ENCODE data around the gene ATF2.

Gene ATF2, protein sequence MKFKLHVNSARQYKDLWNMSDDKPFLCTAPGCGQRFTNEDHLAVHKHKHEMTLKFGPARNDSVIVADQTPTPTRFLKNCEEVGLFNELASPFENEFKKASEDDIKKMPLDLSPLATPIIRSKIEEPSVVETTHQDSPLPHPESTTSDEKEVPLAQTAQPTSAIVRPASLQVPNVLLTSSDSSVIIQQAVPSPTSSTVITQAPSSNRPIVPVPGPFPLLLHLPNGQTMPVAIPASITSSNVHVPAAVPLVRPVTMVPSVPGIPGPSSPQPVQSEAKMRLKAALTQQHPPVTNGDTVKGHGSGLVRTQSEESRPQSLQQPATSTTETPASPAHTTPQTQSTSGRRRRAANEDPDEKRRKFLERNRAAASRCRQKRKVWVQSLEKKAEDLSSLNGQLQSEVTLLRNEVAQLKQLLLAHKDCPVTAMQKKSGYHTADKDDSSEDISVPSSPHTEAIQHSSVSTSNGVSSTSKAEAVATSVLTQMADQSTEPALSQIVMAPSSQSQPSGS

GRCh38 chr2:175167792-175168563 is at the start of gene ATF2:
TSS of gene ATF2 (minus strand) at chr2:175168203. CDS start at chr2:175136443, 31,760 bp downstream.
- DNase-seq, result peak; percentile 96

DNA sequence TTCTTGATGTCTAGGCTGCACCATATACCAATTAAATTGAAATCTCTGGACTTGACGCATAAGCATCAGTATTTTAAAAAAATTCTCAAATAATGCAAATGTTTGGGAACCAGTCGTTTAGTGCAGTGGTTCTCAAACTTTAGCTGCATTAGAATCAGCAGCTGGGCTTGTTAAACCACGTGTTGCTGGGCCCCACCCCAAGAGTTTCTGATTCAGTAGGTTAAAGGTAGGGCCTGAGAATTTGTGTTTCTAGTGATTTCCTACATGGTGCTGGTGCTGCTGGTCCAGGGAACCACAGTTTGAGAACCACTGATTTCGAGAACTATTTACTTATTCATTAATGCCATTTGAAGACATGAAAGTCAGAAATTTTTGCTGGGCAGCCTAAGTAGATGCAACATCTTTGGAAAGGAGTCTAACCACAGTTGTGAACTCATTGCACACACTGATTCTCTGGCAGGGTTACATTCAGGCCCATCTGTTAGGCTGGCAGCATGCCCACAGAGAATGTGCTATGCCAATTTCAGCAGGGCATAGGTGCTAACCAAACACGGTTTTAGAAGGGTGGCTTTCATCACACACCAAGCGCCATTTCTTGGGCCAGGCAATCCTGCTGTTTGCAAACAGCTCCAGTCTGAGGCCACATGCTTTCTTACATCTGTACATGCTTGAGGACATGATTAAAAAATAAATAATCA is 39.9 kb upstream of the ATF2 start:
- DNase-seq, result no peak

DNA sequence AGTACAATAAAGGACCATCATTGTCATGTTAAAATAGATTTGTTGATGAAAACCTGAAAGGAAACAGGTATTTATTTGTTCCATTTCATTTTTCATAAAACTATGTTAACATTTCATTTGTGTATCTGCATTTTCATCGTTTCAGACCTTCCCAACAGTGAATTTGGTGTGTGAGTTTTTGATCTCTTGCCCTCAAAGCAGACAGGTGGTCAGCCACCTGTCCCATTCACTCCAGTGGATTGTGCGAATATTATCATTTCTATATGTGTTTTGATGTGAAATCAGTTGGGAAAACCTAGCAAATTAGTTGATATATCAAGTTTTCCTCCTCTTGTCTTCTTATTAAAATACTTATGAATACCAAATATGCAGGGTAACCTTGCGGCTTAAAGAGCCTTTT is 38.9 kb upstream of the ATF2 start:
- no peak for DNase-seq

DNA sequence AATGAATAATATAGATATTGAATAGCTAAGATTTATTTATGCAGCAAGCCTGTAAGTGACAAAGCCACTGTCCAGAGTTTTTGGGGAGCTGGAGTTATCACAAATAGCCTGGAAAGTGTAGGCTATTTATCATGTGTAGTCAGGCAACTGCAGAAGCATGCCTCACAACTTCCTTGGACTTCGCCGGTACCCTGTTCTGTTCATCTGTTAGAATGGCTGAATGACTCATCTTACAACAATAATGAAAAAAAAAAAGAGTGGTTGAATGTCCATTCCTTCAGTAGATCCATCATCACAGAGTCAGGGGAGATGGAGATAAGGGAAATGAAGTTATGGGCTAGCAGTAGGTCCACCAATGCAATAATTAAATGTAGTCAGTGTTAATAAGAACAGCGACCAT is 37.5 kb upstream of the ATF2 start:
- DNase-seq, result no peak

- peak; percentile 16 for DNase-seq
These were observed 35.9 kb upstream of the ATF2 start for GRCh38 chr2:175203621-175204496.

DNA sequence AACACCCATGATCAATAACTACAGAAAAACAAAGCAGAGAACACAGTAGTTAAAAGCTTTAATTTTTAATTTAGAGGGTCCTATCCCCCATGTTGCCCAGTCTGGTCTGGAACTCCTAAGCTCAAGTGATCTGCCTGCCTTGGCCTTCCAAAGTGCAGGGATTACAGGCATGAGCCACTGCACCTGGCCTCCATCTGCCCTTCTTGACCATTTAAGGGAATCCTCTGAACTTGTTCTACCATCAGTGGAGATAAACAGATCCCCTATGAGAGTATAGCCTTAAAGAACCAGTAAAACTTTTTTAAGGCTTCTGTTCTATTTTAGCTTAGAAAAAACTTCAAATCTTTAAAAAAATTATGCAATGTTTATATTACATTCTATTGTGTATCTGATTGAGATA is 27.0 kb upstream of the ATF2 start:
- DNase-seq, result no peak

DNA sequence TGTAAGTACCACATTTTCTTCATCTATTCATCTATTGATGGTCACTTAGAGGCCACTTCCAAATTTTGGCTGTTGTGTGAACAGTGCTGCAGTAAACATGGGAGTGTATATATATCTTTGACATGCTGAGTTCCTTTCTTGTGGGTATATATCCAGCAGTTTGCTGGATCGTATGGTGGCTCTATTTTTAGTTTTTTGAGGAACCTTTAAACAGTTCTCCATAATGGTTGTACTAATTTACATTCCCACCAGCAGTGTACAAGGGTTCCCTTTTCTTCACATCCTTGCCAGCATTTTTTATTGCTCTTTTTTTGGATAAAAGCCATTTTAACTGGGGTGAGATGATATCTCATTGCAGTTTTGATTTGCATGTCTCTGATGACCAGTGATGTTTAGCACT is 20.8 kb upstream of the ATF2 start:
- no peak for DNase-seq

GRCh38 chr2:175187378-175187777 is 19.4 kb upstream of the ATF2 start:
- no peak for DNase-seq

DNA sequence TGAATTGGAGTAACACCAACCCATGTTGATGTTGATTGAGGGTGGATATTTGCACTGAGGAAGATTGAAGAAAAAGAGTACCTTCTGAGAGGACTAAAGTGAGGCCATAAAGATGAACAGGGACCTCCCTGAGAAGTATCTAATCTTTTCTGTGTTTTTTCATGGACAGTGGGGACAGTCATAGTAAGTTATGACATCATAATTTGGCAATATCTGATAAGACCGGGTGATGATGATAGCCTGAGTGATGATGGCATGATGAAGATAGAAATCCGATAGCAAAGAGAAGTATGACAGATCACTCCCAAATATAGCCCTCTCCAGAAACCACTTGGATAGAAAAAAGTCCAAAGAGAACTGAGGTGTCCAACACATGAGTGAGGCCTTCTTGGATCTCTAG is 15.7 kb upstream of the ATF2 start:
- no peak for DNase-seq

GRCh38 chr2:175181877-175182308 is 13.9 kb upstream of the ATF2 start:
- DNase-seq, result no peak

GRCh38 chr2:175181104-175181876 is 13.3 kb upstream of the ATF2 start, which contains the start of gene ATP5MC3:
TSS of gene ATP5MC3 (minus strand) at chr2:175181710. CDS start at chr2:175181393, 317 bp downstream.
- peak; percentile 86 for DNase-seq

GRCh38 chr2:175180701-175181103 is 12.7 kb upstream of the ATF2 start:
- DNase-seq, result peak; percentile 20

GRCh38 chr2:175176624-175177023 is 8.6 kb upstream of the ATF2 start:
- DNase-seq, result no peak

DNA sequence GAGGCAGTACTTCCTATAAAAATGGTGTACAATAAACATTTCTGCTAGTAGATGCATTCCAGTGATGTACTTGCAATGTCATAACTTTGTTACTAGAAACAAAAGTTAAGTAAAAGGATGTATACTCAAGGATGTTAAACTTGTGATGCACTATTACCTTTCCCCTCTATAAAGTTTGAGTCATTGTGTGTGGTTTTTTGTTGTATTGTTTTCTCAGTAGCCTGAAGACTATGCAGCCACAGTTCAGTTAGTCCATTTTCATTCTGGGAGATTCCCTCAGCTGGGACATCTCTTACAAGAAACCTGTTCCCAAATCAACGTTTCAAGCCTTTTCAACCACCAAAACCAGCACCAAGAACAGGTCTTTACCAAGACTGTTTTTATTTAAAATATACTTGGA is 7.9 kb upstream of the ATF2 start:
- DNase-seq, result no peak

DNA sequence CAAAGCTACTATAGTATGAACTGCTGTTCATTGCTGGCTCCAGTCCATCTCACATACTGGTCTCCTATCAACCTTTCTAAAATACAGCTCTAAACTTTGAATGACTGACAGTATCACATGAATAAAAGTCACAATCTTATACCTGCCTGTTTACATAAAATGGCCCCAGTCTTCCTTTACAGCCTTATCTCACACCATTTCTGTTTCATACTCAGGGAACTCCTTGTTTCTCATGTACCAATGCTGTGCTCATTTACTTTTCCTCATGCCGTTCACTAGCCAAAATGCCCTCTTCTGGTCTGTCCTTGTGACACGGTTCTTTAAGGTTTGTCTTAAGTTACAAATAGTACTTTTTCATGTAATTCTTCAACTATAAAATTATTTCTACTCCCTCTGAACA is 7.3 kb upstream of the ATF2 start:
- DNase-seq, result no peak

- DNase-seq, result no peak
These were observed 2.8 kb upstream of the ATF2 start for GRCh38 chr2:175170659-175171304.

GRCh38 chr2:175169191-175169590 is 1.2 kb upstream of the ATF2 start:
- no peak for DNase-seq

DNA sequence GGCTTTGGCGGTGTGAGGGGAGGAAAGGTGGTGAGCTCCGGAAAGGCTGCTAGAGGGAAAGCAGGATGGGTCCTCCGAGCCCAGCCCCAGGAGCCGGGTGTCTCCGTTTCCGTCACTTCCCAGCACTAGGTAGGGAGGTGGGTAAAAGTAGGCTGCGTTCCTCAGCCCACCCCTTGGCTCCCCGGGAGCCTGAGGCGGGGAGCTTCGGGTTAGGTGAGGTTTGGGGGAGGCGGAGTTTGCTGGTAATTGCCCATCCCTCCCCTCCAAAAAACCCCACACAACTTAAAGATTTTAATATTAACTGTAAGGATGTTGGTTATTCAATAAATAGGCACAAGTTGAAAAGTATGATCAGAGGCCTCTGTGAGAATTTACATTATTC is 552 bp upstream of the ATF2 start:
- no peak for DNase-seq

DNA sequence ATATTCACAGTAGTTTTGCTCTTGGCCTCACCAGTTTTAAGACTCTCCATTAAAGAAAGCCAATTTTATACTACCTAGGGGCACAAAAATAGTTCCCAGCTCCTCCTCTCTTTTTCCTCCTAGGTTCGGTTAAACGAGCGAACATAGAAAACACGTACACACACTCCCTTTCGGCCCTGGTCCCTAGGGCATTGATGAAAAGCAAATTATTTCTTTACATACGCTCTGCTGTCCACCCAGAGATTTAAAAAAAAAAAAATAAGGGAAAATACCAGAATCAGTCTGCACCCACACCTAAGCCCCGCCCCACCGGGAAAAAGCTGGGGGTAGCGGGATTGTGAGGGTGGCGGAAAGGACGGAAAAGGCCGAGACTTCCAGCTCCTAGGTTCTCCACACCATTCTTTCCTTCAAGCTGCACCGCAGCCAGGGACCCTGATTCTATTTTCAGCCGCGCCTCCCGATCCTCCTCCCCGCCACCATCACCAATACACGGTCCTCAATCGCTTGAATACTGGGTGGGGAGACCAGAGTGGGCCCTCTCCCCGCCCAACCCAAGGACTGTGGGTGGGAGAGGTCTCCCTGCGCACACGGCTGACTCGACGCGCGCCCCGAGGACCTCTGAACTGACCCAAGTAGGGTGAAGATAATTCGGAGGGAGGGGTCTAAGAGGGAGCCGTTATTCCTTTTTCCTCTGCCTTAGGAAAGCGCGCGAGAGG is 769 bp downstream of the ATF2 start:
- no peak for DNase-seq

- no peak for DNase-seq
These were observed 1.7 kb downstream of the ATF2 start for GRCh38 chr2:175166216-175166824.

All from activated CD4-positive, alpha-beta T cell treated with anti-CD3 and anti-CD28 coated beads for 1 hour (primary cell).